ENCODE measurements around the gene FTO. TPM values are rescaled to one million over a fixed set of nuclear protein-coding genes. Genes with fewer than 3 reads are reported as not detected.

Gene FTO
- total RNA-seq, 1 experiment from 2014 or later = 57.4 TPM

GRCh38 chr16:53914736-53915135 lies 210.8 kb downstream of the FTO start:
- H3K27me3 Mint-ChIP-seq (ENCODE audit: low read depth) = no peaks in the 10 kb centered on the region
- POLR2A ChIA-PET = no interaction called here
- no peak for DNase-seq (ENCODE audit: low spot score)
- TF ChIP-seq ZNF425 (CRISPR knock-in tag; conservative IDR thresholded peaks at IDR 0.05) (no peak), ELF4 (CRISPR knock-in tag; IDR thresholded peaks at IDR 0.05; ENCODE audit: low read depth) (no peak), PRRX2 (CRISPR knock-in tag; IDR thresholded peaks at IDR 0.05) (no peak), NFATC4 (CRISPR knock-in tag; IDR thresholded peaks at IDR 0.05) (no peak), CREM (CRISPR knock-in tag; IDR thresholded peaks at IDR 0.05) (no peak), ZNF423 (CRISPR knock-in tag; IDR thresholded peaks at IDR 0.05) (no peak), KAT7 (CRISPR knock-in tag; IDR thresholded peaks at IDR 0.05; ENCODE audit: borderline replicate concordance) (no peak), RELA (CRISPR knock-in tag; IDR thresholded peaks at IDR 0.05; ENCODE audit: borderline replicate concordance) (no peak), FOXP4 (CRISPR knock-in tag; IDR thresholded peaks at IDR 0.05) (no peak), CBFB (CRISPR knock-in tag; IDR thresholded peaks at IDR 0.05; ENCODE audit: low read depth) (no peak), NFE2L1 (CRISPR knock-in tag; IDR thresholded peaks at IDR 0.05) (no peak), ZNF263 (CRISPR knock-in tag; IDR thresholded peaks at IDR 0.05; ENCODE audit: low read depth) (no peak), PRDM15 (CRISPR knock-in tag; IDR thresholded peaks at IDR 0.05) (no peak), EMX1 (CRISPR knock-in tag; IDR thresholded peaks at IDR 0.05) (no peak), ZMAT4 (CRISPR knock-in tag; IDR thresholded peaks at IDR 0.05) (no peak), JUN (CRISPR knock-in tag; IDR thresholded peaks at IDR 0.05) (no peak), E2F1 (CRISPR knock-in tag; IDR thresholded peaks at IDR 0.05) (no peak), ZNF121 (CRISPR knock-in tag; IDR thresholded peaks at IDR 0.05) (no peak)
- no peak overlapping the region for H3K27ac Mint-ChIP-seq
- peaks cover 14% of the 10 kb centered on the region for H3K4me1 Mint-ChIP-seq
- no peaks in the 10 kb centered on the region for H3K36me3 Mint-ChIP-seq
- ATAC-seq = no peak
- CTCF ChIA-PET = no interaction called here
- no peak overlapping the region for H3K4me3 Mint-ChIP-seq
- no peaks in the 10 kb centered on the region for H3K9me3 Mint-ChIP-seq
